ENCODE measurements around the gene MAU2.

- no peak for TF ChIP-seq EZH2 (IDR thresholded peaks at IDR 0.05; ENCODE audit: insufficient read depth, low read length)
- TF ChIP-seq, protein P1, sequence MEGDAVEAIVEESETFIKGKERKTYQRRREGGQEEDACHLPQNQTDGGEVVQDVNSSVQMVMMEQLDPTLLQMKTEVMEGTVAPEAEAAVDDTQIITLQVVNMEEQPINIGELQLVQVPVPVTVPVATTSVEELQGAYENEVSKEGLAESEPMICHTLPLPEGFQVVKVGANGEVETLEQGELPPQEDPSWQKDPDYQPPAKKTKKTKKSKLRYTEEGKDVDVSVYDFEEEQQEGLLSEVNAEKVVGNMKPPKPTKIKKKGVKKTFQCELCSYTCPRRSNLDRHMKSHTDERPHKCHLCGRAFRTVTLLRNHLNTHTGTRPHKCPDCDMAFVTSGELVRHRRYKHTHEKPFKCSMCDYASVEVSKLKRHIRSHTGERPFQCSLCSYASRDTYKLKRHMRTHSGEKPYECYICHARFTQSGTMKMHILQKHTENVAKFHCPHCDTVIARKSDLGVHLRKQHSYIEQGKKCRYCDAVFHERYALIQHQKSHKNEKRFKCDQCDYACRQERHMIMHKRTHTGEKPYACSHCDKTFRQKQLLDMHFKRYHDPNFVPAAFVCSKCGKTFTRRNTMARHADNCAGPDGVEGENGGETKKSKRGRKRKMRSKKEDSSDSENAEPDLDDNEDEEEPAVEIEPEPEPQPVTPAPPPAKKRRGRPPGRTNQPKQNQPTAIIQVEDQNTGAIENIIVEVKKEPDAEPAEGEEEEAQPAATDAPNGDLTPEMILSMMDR (IDR thresholded peaks at IDR 0.05; ENCODE audit: insufficient read depth, low read depth, low read length), result no peak
These were observed 22.4 kb downstream of the MAU2 start for GRCh38 chr19:19343016-19343362.
